ENCODE data around the gene LSAMP. TPM values are rescaled to one million over a fixed set of nuclear protein-coding genes. Genes with fewer than 3 reads are reported as not detected.
"Not testable (repeated sequence)": the region's sequence is repeated elsewhere in the genome, so short reads cannot be mapped to it uniquely, and the experiment has no call there.

Gene LSAMP
- total RNA-seq, 4 donors from 2014 or later = 1.2 to 3.0 (median 1.8) TPM

GRCh38 chr3:115785782-115786181 is 659.5 kb downstream of the LSAMP start:
- Histone ChIP-seq H3K9me3 (no peaks in the 10 kb centered on the region), H3K4me1 (peaks cover 5 to 24% (median 14%) of the 10 kb centered on the region in 4 donors), H3K4me3 (no peak overlapping the region), H3K36me3 (no peaks in the 10 kb centered on the region), H3K27ac (replicated peaks in 1 of 4) (no peak overlapping the region), H3K27me3 (no peaks in the 10 kb centered on the region)
- 62% methylated on average over 4 of the region's 4 CpGs for WGBS
- TF ChIP-seq EP300 (IDR thresholded peaks at IDR 0.05) = no peak
- TF ChIP-seq CTCF (IDR thresholded peaks at IDR 0.05) = no peak
- TF ChIP-seq POLR2AphosphoS5 (IDR thresholded peaks at IDR 0.05) = no peak
- TF ChIP-seq POLR2A (IDR thresholded peaks at IDR 0.05; ENCODE audit: low read depth) = no peak
- DNase-seq (ENCODE audit: extremely low spot score) = no peak
- intact Hi-C loops (cut with DNase I) = loop anchor here (10.0 kb wide), 1 partner anchor 571 kb away; no protein-coding TSS in a partner anchor

- intact Hi-C loops (cut with DNase I) = loop anchor here (5.0 to 10.0 kb wide), 2 partner anchors 128 to 570 kb away; no protein-coding TSS in a partner anchor
- Histone ChIP-seq H3K27me3 (no peaks in the 10 kb centered on the region), H3K36me3 (no peaks in the 10 kb centered on the region), H3K4me3 (peak overlapping the region; percentile 69 to 87 (median 73)), H3K9me3 (no peaks in the 10 kb centered on the region), H3K4me1 (peaks cover 5 to 24% (median 14%) of the 10 kb centered on the region in 4 donors), H3K27ac (replicated peaks in 1 of 4) (peak overlapping the region; percentile 84 to 95 (median 90))
- 6% methylated on average over 11 of the region's 11 CpGs for WGBS
- no peak for TF ChIP-seq POLR2A (IDR thresholded peaks at IDR 0.05; ENCODE audit: low read depth)
- no peak for TF ChIP-seq POLR2AphosphoS5 (IDR thresholded peaks at IDR 0.05)
- TF ChIP-seq EP300 (IDR thresholded peaks at IDR 0.05) = no peak
- TF ChIP-seq CTCF (IDR thresholded peaks at IDR 0.05) = no peak
- no peak for DNase-seq (ENCODE audit: extremely low spot score)
Measured at GRCh38 chr3:115784739-115785536, 660.3 kb downstream of the LSAMP start.

DNA sequence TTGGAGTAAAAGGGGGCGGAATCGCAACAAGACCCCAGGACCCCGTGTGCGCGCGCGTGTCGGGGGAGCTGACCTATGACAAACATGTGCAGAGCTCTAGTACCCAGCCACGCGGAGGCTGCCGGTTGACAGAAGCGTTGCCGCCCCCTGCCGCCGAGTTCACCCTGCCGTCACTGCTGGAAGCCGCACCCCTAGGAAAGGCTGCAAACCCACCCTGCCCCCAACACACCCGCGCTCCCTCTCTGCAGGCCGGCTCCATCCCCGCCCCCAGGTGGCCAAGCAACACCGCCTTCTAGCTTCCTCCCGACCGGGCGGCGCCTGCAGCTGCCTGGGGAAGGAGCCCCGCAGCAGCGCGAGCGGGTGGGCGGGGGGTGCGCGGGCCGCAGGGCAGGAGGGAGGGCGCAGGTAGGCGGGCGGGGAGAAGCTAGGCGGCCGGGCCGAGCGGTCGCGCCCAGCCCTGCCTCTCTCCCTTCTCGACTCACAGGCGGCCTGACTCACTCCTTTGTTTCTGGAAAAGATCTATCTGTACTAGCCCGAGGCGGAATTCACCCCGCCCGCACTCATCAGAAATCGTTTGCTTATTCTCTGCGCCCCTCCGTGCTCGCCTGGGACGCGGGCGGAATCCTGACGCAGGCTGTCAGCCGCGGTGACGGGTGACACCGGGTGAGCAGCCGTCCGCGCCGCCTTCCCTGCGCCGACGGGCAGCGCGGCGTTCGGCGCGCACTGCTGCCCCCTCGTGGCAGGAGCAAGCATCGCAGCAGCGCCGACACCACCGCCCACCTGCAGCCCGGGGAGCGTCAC is 661.1 kb downstream of the LSAMP start:
- intact Hi-C loops (cut with DNase I) = loop anchor here (5.0 to 10.0 kb wide), 2 partner anchors 127 to 569 kb away; no protein-coding TSS in a partner anchor
- no peaks in the 10 kb centered on the region for H3K27me3 ChIP-seq
- H3K27ac ChIP-seq (replicated peaks in 1 of 4) = peak overlapping the region; percentile 84 to 95 (median 90)
- DNase-seq (ENCODE audit: extremely low spot score) = peak; percentile 94
- H3K4me3 ChIP-seq = peak overlapping the region; percentile 69 to 87 (median 73)
- peaks cover 5 to 23% (median 14%) of the 10 kb centered on the region in 4 donors for H3K4me1 ChIP-seq
- H3K9me3 ChIP-seq = no peaks in the 10 kb centered on the region
- TF ChIP-seq POLR2AphosphoS5 (IDR thresholded peaks at IDR 0.05) (peak; percentile 80 to 84), CTCF (IDR thresholded peaks at IDR 0.05) (peak in 2 of 3 experiments; percentile 95 to 97), POLR2A (IDR thresholded peaks at IDR 0.05; ENCODE audit: low read depth) (no peak), EP300 (IDR thresholded peaks at IDR 0.05) (no peak)
- H3K36me3 ChIP-seq = no peaks in the 10 kb centered on the region
- under 1% methylated on average over 44 of the region's 81 CpGs for WGBS

GRCh38 chr3:115783426-115783825 is 661.9 kb downstream of the LSAMP start:
- not testable (repeated sequence) for H3K36me3 ChIP-seq; DNase-seq (ENCODE audit: extremely low spot score); H3K27me3 ChIP-seq; H3K9me3 ChIP-seq
- H3K27ac ChIP-seq (replicated peaks in 1 of 4) = peak overlapping the region; percentile 84 to 95 (median 90)
- H3K4me3 ChIP-seq = peak overlapping the region; percentile 69 to 87 (median 73)
- peaks cover 5 to 19% (median 14%) of the 10 kb centered on the region in 4 donors for H3K4me1 ChIP-seq
- intact Hi-C loops (cut with DNase I) = loop anchor here (5.0 to 10.0 kb wide), 2 partner anchors 126 to 569 kb away; no protein-coding TSS in a partner anchor
- WGBS = 71% methylated on average over 13 of the region's 13 CpGs

GRCh38 chr3:115779011-115779410 is 666.3 kb downstream of the LSAMP start:
- Histone ChIP-seq H3K27ac (replicated peaks in 1 of 4) (no peak overlapping the region), H3K9me3 (no peaks in the 10 kb centered on the region), H3K36me3 (no peaks in the 10 kb centered on the region), H3K4me1 (peaks cover 0 to 9% (median 4%) of the 10 kb centered on the region in 4 donors), H3K27me3 (no peaks in the 10 kb centered on the region), H3K4me3 (no peak overlapping the region)
- DNase-seq (ENCODE audit: extremely low spot score) = no peak
- TF ChIP-seq POLR2A (IDR thresholded peaks at IDR 0.05; ENCODE audit: low read depth) (no peak), POLR2AphosphoS5 (IDR thresholded peaks at IDR 0.05) (no peak), EP300 (IDR thresholded peaks at IDR 0.05) (no peak), CTCF (IDR thresholded peaks at IDR 0.05) (no peak)
- intact Hi-C loops (cut with DNase I) = no loop called here
- WGBS = 94% methylated on average over 2 of the region's 2 CpGs

Data from esophagus muscularis mucosa (tissue), 4 donors.